Dedifferentiated amniotic fluid mesenchymal stem cell (primary cell): Measurements from ENCODE around the gene NAV2.

Experiments used
- DNase-seq: peaks from one replicate; pipeline ENCODE4 v3.0.0-alpha.2; 2016; ENCODE audit errors: extremely low spot score

NAV2 gene

GRCh38 chr11:19805827-19806226 is 93.2 kb downstream of the NAV2 start:
- DNase-seq = no peak

DNA sequence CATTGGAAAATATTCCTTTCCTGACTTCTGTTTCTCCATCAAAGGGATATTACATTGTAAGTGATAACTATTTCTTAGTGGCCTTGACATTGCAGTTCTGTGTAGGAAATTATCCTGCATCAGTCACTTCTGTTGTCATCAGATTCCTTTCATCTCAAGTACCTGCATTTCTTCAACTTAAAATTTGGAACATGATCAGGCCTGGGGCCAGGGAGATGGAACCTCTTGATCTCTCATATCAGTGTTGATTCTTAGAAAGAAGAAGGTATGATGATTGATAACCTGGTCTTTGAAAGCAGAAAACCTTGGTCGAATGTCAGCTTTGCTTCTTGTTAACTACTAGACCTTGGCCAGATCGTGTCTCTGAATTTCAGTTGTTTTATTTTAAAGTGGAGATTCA is 93.6 kb downstream of the NAV2 start:
- no peak for DNase-seq

DNA sequence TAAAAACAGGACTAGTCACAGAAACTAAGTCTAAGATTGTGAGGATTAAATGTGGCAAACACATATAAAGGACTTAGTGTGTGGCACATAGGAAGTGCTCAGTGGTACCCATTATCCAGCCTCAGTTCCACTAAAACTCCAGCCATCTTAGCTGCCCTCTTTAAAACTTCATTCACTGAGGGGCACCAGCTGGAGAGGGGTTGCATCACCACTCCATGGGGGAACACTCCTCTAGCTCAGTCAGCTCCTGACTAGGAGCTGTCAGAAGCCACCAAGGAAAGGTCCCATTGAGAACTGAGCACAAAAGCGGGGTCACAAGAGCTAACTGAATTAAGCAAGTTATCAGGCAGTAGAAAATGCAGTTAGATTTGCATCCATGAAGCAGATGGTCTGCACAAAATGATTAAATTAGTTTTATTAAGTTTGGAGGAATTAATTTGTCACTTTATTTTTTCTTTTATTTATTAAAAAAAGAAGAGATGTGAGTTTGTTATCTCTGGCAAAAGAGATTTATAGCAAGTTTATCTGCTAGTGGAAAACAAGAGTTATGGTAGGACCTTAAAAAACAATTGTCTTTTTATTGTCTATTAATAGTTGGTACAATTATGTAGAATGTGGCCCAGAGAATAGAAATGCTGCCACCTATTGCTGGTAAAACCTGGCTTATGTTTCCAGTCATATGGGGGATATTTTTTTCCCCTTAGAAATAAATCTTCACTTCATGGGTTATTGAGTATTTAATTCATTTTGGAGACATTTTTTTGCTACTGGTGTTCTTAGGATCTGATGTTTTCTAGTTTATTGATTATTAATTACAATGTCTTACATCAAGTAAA is 95.7 kb downstream of the NAV2 start:
- no peak for DNase-seq

GRCh38 chr11:19810852-19811251 is 98.2 kb downstream of the NAV2 start:
- DNase-seq = no peak

GRCh38 chr11:19811380-19811779 is 98.7 kb downstream of the NAV2 start:
- DNase-seq = no peak

GRCh38 chr11:19812096-19812495 is 99.5 kb downstream of the NAV2 start:
- DNase-seq = no peak

GRCh38 chr11:19812710-19813109 is 100.1 kb downstream of the NAV2 start:
- DNase-seq = no peak

DNA sequence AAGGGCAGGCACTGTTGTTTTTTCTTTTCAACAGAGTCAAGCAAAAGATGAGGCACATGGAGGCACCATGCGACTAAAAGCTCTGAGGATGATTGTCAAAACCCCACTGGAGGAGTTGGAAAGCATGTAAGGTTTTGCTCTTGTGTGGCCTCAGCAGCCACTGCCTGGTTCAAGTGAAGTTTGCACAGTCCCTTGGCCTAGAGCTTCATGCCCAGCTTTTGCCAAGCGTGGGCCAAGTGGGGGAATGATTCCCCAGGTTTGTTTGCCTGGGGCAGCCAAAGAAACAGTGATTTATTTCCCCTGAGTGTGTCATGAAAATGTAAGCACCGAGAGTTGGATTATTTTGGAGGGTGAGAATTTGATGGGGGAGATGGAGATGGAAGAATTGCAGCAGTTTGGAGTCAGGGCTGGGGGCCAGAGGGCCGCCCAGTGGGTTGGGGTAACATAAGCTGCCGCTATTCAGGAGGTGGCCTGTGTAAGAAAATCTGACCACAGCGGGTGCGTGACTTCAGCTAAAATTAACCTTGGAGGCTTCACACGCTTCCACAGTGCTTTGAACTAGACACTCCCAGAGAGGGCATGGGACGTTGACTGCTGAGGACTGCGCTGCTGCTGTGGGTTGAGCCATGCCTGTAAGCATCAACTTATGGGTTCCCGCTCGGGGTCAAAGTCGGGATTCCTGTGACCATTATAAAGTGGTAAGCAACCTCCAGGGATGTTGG is 100.7 kb downstream of the NAV2 start:
- no peak for DNase-seq

DNA sequence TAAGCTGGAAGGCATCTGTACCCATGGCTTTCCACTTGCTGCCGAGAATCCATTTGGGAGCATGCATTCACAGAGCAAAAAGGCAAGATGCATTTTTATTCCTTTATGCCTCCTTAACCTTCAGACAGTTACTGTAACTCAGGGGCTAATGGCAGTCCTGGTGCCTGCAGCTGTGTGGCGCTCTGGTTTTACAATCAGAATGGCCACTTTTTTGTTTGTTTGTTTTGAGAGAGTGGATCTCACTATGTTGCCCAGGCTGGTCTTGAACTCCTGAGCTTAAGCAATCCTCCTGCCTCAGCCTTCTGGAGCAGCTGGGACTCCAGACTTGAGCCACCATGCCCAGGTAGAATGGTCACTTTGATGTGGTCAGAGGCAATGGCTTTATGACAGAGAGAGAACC is 101.8 kb downstream of the NAV2 start:
- DNase-seq = no peak

DNA sequence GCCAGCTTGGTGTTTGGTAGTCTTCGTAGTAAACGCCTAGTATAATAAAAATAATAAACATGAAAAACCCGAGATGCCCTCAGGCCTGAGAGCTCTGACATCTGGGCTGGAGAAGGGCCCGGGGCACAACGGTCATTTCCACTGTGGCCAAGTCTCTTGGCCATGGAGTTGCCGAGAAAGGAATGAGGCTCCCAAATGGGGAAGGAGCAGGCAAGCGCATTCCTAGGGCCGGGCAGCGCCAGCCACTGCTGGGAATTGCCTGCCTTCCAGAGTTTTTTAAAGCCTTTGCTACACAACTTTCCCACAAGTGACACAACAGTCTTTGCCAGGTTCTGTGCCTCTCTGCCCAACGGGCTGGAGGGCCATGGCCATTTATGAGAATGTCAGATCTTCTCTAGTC is 103.4 kb downstream of the NAV2 start:
- DNase-seq = no peak

DNA sequence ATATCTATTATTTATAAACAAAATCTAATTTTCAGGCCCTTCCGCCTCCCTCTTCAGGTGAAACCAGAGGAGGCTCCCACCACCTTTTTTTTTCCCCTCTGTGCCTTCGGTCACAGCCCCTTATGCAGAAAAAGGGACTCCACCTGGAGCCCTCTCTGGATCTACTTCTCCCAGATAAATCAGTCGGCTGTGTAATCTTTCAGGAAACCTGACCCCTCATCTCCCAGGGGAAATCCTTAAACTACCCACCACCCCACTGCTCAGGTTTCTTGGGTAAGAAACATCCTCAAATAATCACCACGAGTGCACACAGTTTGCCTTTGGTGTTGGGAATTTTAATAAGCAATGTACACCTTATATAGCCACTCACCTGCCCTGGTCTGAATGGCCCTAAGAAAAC is 104.2 kb downstream of the NAV2 start:
- no peak for DNase-seq

DNA sequence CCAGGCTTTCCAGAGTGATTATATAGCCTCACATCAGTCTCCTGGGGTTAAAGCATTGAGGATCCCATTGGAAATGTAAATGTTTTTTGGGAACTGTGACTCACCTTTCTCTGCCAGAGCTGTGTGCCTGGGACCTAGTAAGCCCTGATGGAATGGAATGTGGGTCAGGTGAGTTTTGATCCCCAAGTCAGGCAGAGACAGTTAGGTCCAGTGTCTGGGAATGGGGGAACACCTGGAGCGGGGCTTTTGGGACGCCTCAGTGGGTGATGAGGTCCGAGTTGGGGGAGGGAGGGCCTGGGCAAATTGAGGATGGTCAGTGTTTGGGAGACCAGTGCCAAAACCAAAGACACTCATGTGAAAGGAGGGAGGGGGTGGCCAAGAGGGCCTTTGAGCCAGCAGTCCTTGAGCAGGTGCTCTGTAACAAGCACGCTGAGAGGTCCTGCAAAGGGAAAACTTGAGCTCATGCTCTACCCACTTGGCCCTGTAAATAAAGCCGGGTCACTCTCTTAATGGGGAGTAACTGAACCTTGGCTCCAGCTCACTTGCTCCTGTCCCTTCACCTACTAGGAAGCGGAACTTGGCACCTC is 104.7 kb downstream of the NAV2 start:
- no peak for DNase-seq

GRCh38 chr11:19817870-19818269 is 105.2 kb downstream of the NAV2 start:
- DNase-seq = no peak

- no peak for DNase-seq
Measured at GRCh38 chr11:19818619-19819018, 106.0 kb downstream of the NAV2 start.

GRCh38 chr11:19819148-19819547 is 106.5 kb downstream of the NAV2 start:
- DNase-seq = no peak

DNA sequence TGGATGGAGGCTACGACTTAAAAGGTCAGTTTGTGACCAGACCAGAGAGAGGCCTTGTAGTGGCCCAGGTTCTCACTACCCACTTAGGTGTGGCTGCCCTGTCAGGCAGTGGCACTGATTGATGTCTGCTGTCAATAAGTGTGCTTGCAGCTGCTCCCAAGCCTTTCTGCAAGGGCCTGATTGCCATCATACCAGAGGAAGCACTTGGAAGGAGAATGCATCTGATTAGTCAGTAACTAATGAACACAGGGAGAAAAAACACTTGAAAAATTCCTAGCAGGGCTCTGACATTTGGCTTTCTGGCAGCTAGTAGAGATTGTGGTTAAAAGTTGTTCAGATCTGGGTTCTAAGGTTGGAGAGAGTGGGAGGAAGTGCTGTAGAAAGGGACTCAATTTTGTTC is 107.5 kb downstream of the NAV2 start:
- DNase-seq = no peak

DNA sequence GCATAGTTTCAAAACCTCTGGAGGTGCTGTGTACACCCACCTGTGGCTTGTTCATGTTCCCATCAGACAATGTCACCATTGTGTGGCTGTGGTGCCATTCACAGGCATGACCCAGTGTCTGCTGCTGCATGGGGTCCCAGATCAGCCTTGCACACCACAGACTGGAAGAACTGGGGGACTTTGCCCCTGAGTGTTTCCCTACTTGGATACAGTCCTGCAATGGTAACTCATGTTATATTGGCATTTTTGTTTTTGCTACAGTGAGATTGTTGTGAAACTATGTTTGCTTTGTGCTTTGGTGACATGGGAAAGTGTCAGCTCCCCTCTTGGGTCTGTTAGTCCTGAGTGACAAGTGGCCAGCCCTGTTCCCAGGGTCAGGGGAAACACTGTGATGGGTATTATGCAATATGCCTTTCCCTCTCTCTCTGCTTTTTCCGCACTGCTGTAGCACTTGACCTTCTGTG is 108.8 kb downstream of the NAV2 start:
- no peak for DNase-seq

DNA sequence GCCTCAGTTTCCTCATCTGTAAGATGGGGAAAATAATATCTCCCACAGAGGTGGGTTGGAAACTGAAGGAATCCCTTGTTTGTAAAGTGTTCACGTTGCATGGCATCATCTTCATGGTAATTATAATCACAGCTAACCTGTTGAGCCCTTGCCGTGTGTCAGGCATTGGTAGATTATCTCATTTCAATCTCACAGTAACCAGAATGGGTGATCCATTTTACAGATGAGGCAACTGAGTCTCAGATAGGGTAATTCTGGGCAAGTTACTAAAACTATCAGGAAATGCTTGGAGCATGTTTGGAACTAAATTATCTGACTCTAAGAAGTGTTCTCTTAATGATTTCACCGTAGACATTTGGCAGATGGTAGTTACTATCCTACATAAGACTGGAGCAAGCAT is 109.4 kb downstream of the NAV2 start:
- DNase-seq = no peak

GRCh38 chr11:19822531-19822930 is 109.9 kb downstream of the NAV2 start:
- no peak for DNase-seq

DNA sequence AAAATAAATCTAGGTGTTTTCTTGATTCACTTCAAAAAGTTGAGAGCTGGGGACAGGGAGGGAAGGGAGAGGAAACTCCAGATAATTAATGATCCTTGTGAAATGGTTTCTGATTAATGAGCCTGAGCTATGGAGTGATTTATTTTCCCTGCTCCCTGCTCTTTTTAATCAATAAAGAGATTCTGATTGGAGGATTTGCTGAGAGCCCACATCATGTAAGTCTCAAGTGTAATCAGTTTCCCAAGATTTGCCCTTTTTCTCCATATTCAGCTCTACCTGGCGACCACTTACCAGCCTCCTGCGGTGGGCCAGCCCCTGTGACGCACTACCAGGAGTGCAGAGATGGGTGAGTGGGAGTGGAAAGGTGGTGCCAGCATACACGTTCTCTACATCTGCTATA is 114.0 kb downstream of the NAV2 start:
- no peak for DNase-seq

GRCh38 chr11:19827399-19828135 is 114.9 kb downstream of the NAV2 start:
- DNase-seq = no peak
